Ecto neural progenitor cell (in vitro differentiated cells): ENCODE results near the gene SNRPB.
A peak's percentile ranks its signal among the peaks of the same experiment; 100 is the strongest.
"Not testable (repeated sequence)": the region's sequence is repeated elsewhere in the genome, so short reads cannot be mapped to it uniquely, and the experiment has no call there.

Source experiments
- DNase-seq: peaks from one replicate; pipeline ENCODE4 v3.0.0-alpha.2; 2018; ENCODE audit warnings: low spot score

The SNRPB gene

GRCh38 chr20:2470423-2471193 lies at the start of gene SNRPB:
Gene SNRPB, minus strand, starts transcription at chr20:2470789. Its CDS starts 99 bp downstream, at chr20:2470690.
- DNase-seq: peak; percentile 96

- DNase-seq: no peak
Observed at GRCh38 chr20:2519115-2519809, 48.7 kb upstream of the SNRPB start.

GRCh38 chr20:2518558-2518957 lies 48.0 kb upstream of the SNRPB start:
- DNase-seq: no peak

GRCh38 chr20:2518096-2518495 lies 47.5 kb upstream of the SNRPB start:
- DNase-seq: no peak

GRCh38 chr20:2516399-2516798 lies 45.8 kb upstream of the SNRPB start:
- no peak for DNase-seq

GRCh38 chr20:2515203-2515602 lies 44.6 kb upstream of the SNRPB start:
- DNase-seq: no peak

GRCh38 chr20:2509794-2510193 lies 39.2 kb upstream of the SNRPB start:
- no peak for DNase-seq

GRCh38 chr20:2509468-2509781 lies 38.8 kb upstream of the SNRPB start:
- DNase-seq: no peak

- peak; percentile 84 for DNase-seq
Observed at GRCh38 chr20:2508631-2509467, 38.3 kb upstream of the SNRPB start, which contains the start of gene ZNF343. Gene ZNF343, minus strand, starts transcription at chr20:2508915. Its CDS starts 15,020 bp downstream, at chr20:2493895.

- no peak for DNase-seq
Observed at GRCh38 chr20:2507875-2508630, 37.5 kb upstream of the SNRPB start.

- DNase-seq: no peak
Observed at GRCh38 chr20:2507464-2507863, 36.9 kb upstream of the SNRPB start.

- not testable (repeated sequence) for DNase-seq
Observed at GRCh38 chr20:2506426-2506825, 35.8 kb upstream of the SNRPB start.

- DNase-seq: not testable (repeated sequence)
Observed at GRCh38 chr20:2504803-2505202, 34.2 kb upstream of the SNRPB start.

- DNase-seq: not testable (repeated sequence)
Observed at GRCh38 chr20:2502808-2503384, 32.3 kb upstream of the SNRPB start.

- DNase-seq: no peak
Observed at GRCh38 chr20:2485661-2486060, 15.1 kb upstream of the SNRPB start.

- no peak for DNase-seq
Observed at GRCh38 chr20:2485080-2485479, 14.5 kb upstream of the SNRPB start.

- DNase-seq: no peak
Observed at GRCh38 chr20:2483504-2483903, 12.9 kb upstream of the SNRPB start.

- DNase-seq: no peak
Observed at GRCh38 chr20:2480381-2480780, 9.8 kb upstream of the SNRPB start.

GRCh38 chr20:2476742-2477615 lies 6.4 kb upstream of the SNRPB start:
- DNase-seq: no peak
